OCI-LY7 (cell line): ENCODE data around the gene CASP12. TPM values are rescaled to one million over a fixed set of nuclear protein-coding genes. Genes with fewer than 3 reads are reported as not detected.

ENCODE experiments used
- BruUV-seq: library from RNA; stranded (reverse); fragments of 400-500 nt; replicated peaks from 2 replicates; lab custom pipeline; 2021; lab: Mats Ljungman, UMichigan
- CTCF ChIA-PET: fragments of 300-600 bp; sonication (Branson Sonifier 250); formaldehyde crosslinking; loops from one replicate; lab custom pipeline; 2022; ENCODE audit warnings: antibody characterized with exemption; ENCODE audit not compliant: unreplicated experiment; lab: Charles Lee
- POLR2A ChIA-PET: fragments of 300-600 bp; sonication (Branson Sonifier 250); formaldehyde crosslinking; loops from one replicate; lab custom pipeline; 2022; ENCODE audit warnings: antibody characterized with exemption; lab: Charles Lee
- DNase-seq: peaks from one replicate; pipeline ENCODE4 v3.0.0-alpha.2; 2015; ENCODE audit warnings: low spot score
- H2AFZ ChIP-seq: fragments of 200-600 bp; sonication (generic), shearing (Covaris generic); 2 replicates; pipeline ENCODE4 v1.6.1; 2014; ENCODE audit warnings: mild to moderate bottlenecking, antibody characterized with exemption, low read length, moderate library complexity
- H3K27ac ChIP-seq: fragments of 200-600 bp; sonication (generic); 2 replicates; pipeline ENCODE4 v1.5.1; 2014; ENCODE audit warnings: mixed run types, low read depth, mild to moderate bottlenecking, moderate library complexity, low read length, inconsistent platforms; ENCODE audit not compliant: poor library complexity, severe bottlenecking
- H3K36me3 ChIP-seq: fragments of 200-600 bp; sonication (generic); 2 replicates; pipeline ENCODE4 v1.6.1; 2014; ENCODE audit warnings: mild to moderate bottlenecking, antibody characterized with exemption, low read length, moderate library complexity, mixed read lengths; ENCODE audit not compliant: insufficient read depth
- H3K4me1 ChIP-seq: fragments of 200-600 bp; sonication (generic); 2 replicates; pipeline ENCODE4 v1.5.1; 2014; ENCODE audit warnings: mild to moderate bottlenecking, low read length; ENCODE audit not compliant: insufficient read depth, poor library complexity, severe bottlenecking
- H3K4me2 ChIP-seq: fragments of 200-600 bp; sonication (generic); 2 replicates; pipeline ENCODE4 v1.6.1; 2014; ENCODE audit warnings: mild to moderate bottlenecking, low read length
- H3K4me3 ChIP-seq: fragments of 200-600 bp; sonication (generic); 2 replicates; pipeline ENCODE4 v1.5.1; 2014; ENCODE audit warnings: mild to moderate bottlenecking, low read depth, low read length; ENCODE audit not compliant: poor library complexity, severe bottlenecking
- H3K79me2 ChIP-seq: fragments of 200-600 bp; sonication (generic); 2 replicates; pipeline ENCODE4 v1.6.1; 2016; ENCODE audit warnings: low read depth, mild to moderate bottlenecking, low read length, moderate library complexity, mixed read lengths; ENCODE audit not compliant: insufficient read depth
- H3K9me2 ChIP-seq: fragments of 200-600 bp; sonication (generic); 2 replicates; pipeline ENCODE4 v1.6.1; 2016; ENCODE audit warnings: mild to moderate bottlenecking, low read length, mixed read lengths; ENCODE audit not compliant: insufficient read depth
- H3K9me3 ChIP-seq: fragments of 200-600 bp; sonication (generic); 2 replicates; pipeline ENCODE4 v1.6.1; 2014; ENCODE audit warnings: mild to moderate bottlenecking, mixed run types, low read length, mixed read lengths
- H4K20me1 ChIP-seq: fragments of 200-600 bp; sonication (generic); 2 replicates; pipeline ENCODE4 v1.6.1; 2014; ENCODE audit warnings: mild to moderate bottlenecking, antibody characterized with exemption, low read length, moderate library complexity, mixed read lengths; ENCODE audit not compliant: insufficient read depth
- CTCF ChIP-seq: fragments of 200-600 bp; sonication (generic); conservative IDR thresholded peaks from 2 replicates; pipeline ENCODE4 v1.5.1; 2014; ENCODE audit warnings: mild to moderate bottlenecking, antibody characterized with exemption, low read length, moderate library complexity, mixed read lengths
- EZH2phosphoT487 ChIP-seq: fragments of 200-600 bp; sonication (generic); IDR thresholded peaks from 2 replicates; pipeline ENCODE4 v1.6.1; 2018; ENCODE audit warnings: low read depth, borderline replicate concordance, mild to moderate bottlenecking, mixed run types, antibody characterized with exemption, low read length, moderate library complexity, mixed read lengths
- intact Hi-C: fragments of 100-400 bp; cut with micrococcal nuclease; formaldehyde crosslinking; loops from one replicate; pipeline ENCODE4 v1.10.0; 2022; ENCODE audit not compliant: unreplicated experiment
- total RNA-seq, 2 experiments: library from RNA; depleted of rRNA in 1 of 2; stranded (reverse); fragments of >200 nt in 1 of 2; shearing (Covaris generic) in 1 of 2; gene quantifications; 2 replicates each; pipeline ENCODE4 v1.2.3, GENCODE V29; 2014 to 2022

Gene CASP12
- total RNA-seq, 2 experiments from 2014 or later = not detected

GRCh38 chr11:104916442-104916841 lies 18.2 kb upstream of the CASP12 start:
- Histone ChIP-seq H3K9me2 (no peaks in the 10 kb centered on the region), H2AFZ (no peak overlapping the region), H4K20me1 (no peaks in the 10 kb centered on the region), H3K27ac (no peak overlapping the region), H3K79me2 (no peaks in the 10 kb centered on the region), H3K4me1 (no peaks in the 10 kb centered on the region), H3K4me3 (no peak overlapping the region), H3K4me2 (no peak overlapping the region), H3K9me3 (no peaks in the 10 kb centered on the region), H3K36me3 (no peaks in the 10 kb centered on the region)
- no TSS peak for BruUV-seq
- intact Hi-C loops = no loop called here
- TF ChIP-seq CTCF = no peak
- TF ChIP-seq EZH2phosphoT487 = no peak
- ChIA-PET POLR2A (no interaction called here), CTCF (no interaction called here)
- no peak for DNase-seq

- no peak overlapping the region for H3K4me2 ChIP-seq
- H3K4me1 ChIP-seq = no peaks in the 10 kb centered on the region
- ChIA-PET CTCF (no interaction called here), POLR2A (interaction anchor here (0.6 kb wide), 1 partner anchor 318 kb away, joined by 3 read pairs; no protein-coding TSS in a partner anchor)
- H3K4me3 ChIP-seq = no peak overlapping the region
- H3K36me3 ChIP-seq = no peaks in the 10 kb centered on the region
- DNase-seq = no peak
- no peak overlapping the region for H3K27ac ChIP-seq
- BruUV-seq = no TSS peak
- no peaks in the 10 kb centered on the region for H3K79me2 ChIP-seq
- no peaks in the 10 kb centered on the region for H4K20me1 ChIP-seq
- H3K9me3 ChIP-seq = no peaks in the 10 kb centered on the region
- H2AFZ ChIP-seq = no peak overlapping the region
- H3K9me2 ChIP-seq = no peaks in the 10 kb centered on the region
- no peak for TF ChIP-seq CTCF
- no peak for TF ChIP-seq EZH2phosphoT487
- intact Hi-C loops = no loop called here
Observed at GRCh38 chr11:104912102-104912501, 13.8 kb upstream of the CASP12 start.

- BruUV-seq = no TSS peak
- intact Hi-C loops = no loop called here
- Histone ChIP-seq H4K20me1 (no peaks in the 10 kb centered on the region), H3K9me2 (no peaks in the 10 kb centered on the region), H3K4me3 (no peak overlapping the region), H2AFZ (no peak overlapping the region), H3K27ac (no peak overlapping the region), H3K79me2 (no peaks in the 10 kb centered on the region), H3K9me3 (no peaks in the 10 kb centered on the region), H3K36me3 (no peaks in the 10 kb centered on the region), H3K4me1 (no peaks in the 10 kb centered on the region), H3K4me2 (no peak overlapping the region)
- ChIA-PET CTCF (no interaction called here), POLR2A (no interaction called here)
- TF ChIP-seq CTCF = no peak
- no peak for TF ChIP-seq EZH2phosphoT487
- DNase-seq = no peak
Observed at GRCh38 chr11:104908186-104908531, 9.9 kb upstream of the CASP12 start.
